Cortex of kidney (tissue), 1 donor: ENCODE results near the gene NRSN1.
"Not testable (repeated sequence)": the region's sequence is repeated elsewhere in the genome, so short reads cannot be mapped to it uniquely, and the experiment has no call there.

ENCODE experiments used
- DNase-seq: peaks from one replicate; lab custom pipeline; 2025; lab: John Stamatoyannopoulos, UW

Gene NRSN1

DNA sequence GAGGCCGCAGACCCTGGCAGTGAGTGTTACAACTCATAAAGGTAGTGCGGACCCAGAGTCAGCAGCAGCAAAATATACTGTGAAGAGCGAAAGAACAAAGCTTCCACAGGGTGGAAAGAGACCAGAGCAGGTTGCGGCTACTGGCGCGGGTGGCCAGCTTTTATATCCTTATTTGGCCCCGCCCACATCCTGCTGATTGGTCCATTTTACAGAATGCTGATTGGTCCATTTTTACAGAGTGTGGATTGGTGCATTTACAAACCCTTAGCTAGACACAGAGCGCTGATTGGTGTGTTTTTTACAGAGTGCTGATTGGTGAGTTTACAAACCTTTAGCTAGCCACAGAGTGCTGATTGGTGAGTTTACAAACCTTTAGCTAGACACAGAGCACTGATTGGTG lies 16.7 kb downstream of the NRSN1 start:
- not testable (repeated sequence) for DNase-seq

DNA sequence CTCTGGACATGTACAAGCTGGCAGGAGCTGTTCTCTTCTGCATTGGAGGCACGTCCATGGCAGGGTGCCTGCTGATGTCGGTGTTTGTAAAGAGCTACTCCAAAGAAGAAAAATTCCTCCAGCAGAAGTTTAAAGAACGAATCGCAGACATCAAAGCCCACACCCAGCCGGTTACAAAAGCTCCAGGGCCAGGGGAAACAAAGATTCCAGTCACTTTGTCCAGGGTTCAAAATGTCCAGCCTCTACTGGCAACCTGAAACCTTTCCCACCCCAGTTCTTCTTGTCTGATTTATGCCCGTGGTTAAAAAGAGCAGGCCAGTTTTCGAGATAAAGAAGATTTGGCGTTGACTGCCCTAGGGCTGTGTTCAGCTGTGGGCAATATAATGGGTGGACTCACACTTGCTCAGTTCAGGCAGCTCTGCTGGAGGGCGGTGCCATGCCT lies 19.7 kb downstream of the NRSN1 start:
- no peak for DNase-seq

DNA sequence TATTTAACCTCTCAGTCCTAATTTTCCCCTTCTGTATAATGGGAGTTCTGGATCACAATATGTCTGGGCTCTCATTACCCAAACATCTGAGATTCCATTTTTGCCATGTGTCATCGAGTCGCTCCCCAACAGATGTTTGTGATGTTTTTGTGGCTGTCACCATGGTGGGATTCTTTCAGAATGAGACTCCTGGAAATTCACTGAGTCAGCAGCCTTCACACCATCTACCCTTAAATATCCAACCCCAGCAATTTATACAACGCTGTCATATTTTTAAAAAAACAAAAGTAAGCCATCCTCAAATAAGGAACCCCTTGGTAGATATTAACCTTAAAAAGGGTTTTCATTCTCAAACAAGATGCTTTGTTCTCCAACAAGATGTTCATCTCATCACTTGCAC lies 20.9 kb downstream of the NRSN1 start:
- DNase-seq, result no peak

DNA sequence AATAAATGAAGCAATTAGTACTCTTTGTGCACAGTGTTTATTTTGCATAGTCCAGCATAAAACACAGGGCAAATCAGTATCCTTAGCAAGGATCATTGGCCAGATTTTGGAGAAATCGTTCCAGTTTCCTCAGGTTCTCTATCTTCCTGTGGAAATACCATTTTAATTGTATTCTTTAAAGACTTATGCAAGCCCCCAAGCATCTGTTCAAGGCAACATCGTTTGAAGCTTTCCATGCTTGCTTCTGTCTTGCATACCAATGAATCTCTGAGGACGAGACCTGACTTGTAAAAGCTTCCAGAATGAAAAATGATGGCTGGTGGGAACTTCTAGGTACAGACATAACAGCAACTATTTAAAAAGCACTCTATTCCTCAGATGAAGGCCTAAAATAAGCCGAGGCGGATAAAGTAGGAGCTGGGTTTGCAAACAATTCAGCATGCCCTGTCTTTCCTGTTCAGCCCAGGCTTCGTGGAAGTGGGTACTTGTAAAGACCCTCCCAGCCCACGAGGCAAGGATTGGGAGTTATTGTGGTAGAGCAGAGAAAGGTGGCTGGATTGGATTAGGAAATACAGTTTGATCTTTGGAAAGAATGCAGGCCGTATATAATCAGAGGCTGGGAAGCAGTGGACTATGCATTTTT lies 21.6 kb downstream of the NRSN1 start:
- no peak for DNase-seq

DNA sequence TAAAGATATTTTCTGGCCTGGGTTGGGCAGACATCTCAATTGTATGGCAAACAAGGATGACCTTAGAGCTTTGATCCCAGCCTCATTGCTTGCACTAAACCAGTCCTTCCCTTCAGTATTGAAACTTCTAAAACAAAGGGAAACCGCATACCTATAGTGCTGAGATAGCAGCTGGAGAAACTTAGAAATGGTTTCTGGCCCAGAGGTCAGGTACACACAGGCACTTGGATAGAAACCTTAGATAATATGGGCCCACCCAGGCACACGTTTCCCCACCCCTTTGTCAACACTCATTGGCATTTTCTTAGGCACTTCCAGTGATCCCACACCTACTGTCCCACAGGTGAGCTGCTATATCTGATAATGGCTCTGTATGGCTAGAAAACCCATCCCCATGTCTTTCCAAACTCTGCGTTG lies 22.1 kb downstream of the NRSN1 start:
- DNase-seq, result no peak

DNA sequence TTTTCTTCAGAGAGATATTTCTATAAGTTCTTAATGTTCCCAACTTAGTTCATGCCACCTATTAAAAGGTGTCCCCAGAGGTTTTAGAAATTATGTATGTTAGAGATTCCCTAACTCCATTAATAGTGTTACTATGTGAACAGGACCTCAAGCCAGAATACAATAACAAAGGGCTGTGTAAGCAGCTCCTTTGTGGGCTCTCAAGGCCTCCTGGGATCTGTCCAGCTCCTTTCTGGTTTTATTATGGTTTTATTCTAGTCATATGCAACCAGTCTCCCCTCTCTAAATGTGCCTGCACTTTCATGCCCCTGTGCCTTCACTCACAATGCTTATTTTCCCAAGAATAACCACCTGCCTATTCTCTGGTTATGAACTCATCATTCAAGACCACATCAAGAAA lies 22.7 kb downstream of the NRSN1 start:
- DNase-seq, result no peak

DNA sequence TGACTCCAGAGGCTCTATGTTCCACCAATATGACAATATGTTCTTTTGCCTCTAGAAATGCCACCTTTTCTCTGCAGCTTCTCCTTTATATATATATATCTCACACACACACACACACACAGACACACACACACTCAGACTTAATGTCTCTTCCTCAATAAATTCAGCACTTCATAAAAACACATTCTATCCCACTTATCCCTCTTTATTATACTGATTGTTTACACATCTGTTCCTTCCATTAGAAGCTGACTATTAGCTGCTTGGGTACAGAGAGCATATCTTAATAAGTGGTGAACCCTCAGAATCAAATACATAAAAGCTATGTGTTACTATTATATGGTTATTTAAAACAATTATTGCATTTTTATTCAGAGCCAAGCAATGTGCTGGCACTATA lies 23.3 kb downstream of the NRSN1 start:
- no peak for DNase-seq

DNA sequence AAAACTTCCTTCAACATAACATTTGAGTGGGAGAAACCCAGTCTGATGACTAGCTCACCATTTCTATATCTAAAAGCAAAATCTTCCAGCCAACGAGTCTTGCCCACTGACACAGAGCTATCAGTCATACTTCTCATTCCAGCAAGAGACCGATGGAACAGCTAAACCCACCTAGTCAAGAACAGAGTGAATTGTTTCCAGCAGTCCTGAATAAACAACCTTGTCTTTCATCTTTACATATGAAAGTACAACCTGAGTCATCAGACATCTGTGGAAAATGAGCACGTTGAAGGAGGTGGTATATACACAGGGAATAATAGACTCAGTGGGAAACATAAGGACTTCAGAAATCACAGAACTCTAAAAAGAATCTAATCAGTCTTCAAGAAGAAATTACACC lies 23.8 kb downstream of the NRSN1 start:
- DNase-seq, result no peak

DNA sequence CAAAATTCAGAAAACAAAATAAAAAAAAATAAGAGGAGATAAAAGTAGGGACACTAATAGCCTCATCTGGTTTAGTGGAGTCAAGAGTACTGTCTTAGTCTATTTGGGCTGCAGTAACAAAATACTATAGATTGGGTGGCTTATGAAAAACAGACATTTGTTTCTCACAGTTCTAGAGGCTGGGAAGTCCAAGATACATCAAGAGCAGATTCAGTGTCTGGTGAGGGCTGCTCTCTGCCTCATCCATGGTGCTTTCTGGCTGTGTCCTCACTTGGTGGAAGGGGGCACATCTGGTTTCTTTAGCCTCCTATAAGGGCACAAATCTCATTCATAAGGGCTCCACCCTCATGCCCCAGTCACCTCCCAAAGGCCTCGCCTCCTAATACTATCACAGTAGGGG lies 26.0 kb downstream of the NRSN1 start:
- no peak for DNase-seq

DNA sequence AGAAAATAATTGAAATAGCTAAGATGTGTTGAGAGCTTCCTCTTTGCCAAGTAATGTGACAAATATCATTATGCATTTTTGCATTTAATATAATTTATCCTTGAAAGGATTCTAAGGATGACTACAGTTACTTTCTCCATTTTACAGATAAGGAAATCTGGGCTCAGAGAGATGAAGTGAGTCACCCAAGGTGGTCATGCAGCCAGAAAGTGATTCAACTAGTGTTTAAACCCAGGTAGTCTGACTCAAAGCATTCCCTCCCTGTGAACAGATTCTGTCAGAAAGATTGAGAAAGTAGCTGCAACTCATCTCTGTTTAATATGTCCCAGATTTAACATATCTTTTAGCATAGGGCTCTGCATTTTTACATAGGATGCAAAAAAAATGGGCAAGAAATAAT lies 28.1 kb downstream of the NRSN1 start:
- no peak for DNase-seq

DNA sequence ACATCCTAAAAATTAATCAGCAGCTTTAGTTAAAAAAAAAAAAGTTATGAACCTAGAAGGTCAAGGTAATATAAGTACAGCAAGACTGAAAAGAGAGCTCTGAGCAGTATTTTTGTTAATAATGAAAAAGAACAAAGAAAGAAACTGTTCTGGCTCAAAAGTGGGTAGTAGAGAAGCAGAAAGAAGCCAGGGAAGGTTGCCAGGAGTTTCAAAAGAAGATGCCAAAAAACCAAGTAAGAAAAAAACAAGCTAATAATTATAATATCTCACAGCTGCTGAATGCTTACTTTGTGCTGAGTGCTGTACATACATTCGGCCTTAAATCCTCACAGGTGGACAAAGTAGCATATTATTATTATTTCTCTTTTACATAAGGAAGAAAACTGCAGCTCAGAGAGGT lies 31.9 kb downstream of the NRSN1 start:
- DNase-seq, result no peak

DNA sequence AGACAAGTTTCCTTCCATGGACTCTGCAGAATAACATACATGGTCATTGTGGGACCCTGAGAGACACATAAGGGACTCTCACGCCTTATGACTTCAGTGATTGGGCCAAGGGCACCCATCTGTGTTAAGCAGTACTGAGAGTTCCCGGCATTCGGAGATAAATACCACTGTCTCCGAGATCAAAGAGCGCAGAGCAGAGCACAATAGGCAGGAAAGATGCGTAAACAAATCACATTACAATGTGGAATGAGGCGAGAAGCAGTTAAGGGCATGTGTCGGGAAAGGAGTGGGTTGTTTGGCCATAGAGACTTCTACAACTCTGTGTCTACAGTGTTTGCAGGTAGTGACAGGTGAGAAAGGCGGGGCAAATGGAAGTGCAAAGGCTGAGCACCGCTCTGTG lies 57.6 kb downstream of the NRSN1 start:
- DNase-seq, result no peak

DNA sequence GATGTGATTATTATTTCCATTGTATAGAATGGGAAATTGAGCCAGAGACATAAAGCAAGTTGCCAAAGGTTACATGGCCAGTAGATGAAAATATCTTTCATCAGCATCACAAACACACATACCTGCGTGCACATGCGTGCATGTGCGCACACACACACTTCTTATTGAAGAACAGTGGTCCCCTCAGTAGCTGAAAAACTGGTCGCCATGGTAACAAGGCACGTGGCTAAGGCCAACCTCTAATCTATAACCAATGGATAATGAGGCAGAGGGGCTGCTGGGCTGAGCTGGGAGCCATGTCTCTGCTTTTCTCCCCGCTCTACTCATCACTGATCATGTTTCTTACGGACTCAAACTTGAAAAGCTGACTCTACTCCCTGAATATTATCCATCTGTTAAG lies 60.3 kb downstream of the NRSN1 start:
- no peak for DNase-seq

DNA sequence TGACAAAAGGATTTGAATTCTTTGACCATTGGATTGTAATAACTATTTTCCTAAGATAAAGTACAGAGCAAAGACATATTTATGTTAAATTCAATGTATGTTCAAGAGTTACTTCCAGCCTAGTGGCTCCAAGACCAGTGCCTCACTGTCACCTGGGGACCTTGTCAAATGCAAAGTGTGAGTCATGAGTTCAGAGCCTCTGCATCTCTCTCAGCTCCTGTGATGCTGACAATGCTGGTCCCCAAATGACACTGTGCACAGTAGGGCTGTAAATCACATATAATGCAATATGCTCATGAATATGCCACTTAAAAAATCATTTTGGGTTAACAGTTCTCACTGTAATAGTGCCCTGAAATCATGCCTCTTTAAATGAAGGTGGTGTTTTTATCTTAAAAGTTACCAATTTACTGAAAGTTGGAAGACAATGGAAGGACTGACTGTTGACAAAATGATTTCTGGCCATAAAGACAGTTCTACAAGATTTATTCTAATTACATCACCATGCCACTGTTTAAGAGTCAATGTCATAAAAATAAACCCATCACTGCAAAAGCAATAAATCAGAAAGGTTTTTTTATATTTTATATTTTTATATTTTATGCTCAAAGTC lies 62.1 kb downstream of the NRSN1 start:
- DNase-seq, result no peak

DNA sequence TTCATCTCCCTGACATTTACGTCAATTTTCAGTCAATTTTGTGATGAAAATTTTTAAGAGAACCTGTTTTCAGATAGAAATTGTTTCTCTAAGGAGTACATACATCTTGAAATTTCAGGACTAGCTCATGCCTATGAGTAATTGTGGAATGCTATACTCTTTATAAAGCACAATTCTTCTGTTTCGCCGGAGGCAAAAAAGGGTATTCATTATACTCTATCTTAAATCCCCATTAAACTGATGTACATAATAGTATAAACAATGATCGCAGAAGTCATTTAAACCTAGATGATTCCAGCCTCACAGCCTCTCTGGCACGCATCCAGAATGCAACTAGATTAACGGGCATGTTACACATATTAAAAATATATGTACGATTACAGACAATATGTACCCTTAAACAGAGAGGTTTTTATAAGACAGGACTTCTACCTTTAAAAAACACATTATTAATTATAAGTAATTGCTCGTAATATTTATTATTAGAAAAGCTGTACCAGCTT lies 62.6 kb downstream of the NRSN1 start:
- no peak for DNase-seq

DNA sequence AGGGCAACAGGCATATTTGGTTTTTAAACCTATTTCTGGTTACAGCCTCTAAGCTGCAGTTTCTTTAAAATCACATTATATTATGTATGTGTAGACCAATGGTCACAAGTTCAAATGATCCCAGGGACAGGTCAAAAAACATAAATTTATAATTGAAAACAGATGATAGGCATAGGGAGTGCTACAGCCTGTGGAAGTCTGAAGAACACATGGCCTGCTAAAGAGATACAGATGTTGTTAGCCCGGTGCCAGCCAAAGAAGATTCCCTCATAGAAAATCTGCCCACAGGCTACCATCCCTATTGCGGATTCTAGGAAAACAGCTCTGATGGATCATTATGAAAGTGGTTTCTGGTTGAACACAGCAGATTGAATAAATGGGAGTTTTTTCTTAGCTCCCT lies 65.3 kb downstream of the NRSN1 start:
- DNase-seq, result no peak

DNA sequence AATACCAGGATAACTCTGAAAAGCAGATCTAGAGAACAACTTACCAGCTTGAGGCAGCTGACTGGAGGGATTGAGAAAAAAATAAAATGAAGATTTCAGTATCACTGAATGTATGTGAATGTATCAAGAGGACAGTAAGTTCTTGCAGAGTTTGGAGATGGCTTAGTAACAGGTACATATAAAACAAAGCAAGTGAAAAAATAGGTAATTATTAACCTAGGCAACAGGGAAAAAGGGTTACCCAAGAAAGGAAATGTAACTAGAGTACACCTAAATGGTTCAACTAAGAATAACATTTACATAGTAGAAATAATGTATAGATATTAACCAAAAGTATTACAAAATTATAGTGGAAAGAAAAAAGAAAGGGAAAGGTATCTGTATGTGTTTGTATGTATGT lies 67.3 kb downstream of the NRSN1 start:
- no peak for DNase-seq

DNA sequence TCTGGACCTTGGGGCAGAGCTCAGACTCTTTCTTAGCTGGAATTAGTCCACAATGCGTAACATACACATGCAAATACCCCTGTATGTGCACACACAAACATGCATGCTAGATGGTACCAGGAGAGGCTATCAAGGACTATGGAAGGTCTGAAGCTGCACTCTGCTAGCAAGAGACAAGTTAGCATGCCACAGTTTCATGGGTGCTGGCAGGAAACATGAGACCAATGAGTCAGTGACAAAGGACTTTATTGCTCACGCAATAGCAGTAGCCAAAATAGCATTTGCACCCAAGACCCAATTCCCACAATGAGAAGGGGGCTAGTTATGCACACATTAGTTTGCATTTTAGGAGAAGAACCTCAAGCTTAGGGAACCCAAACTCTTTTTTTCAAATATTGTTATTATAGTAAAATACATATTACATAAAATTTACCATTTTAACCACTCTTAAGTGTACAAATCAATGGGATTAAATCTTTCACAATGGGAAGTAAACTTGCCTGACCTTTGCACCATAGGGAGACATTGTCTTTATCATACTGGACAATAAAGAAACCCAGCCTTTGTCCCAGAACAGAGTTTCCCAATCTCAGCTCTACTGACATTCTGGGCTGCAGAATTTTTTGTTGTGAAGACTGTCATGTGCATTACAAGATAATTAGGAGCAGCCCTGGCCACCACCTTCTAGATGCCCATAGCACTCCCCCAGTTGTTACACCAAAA lies 69.1 kb downstream of the NRSN1 start:
- DNase-seq, result no peak

DNA sequence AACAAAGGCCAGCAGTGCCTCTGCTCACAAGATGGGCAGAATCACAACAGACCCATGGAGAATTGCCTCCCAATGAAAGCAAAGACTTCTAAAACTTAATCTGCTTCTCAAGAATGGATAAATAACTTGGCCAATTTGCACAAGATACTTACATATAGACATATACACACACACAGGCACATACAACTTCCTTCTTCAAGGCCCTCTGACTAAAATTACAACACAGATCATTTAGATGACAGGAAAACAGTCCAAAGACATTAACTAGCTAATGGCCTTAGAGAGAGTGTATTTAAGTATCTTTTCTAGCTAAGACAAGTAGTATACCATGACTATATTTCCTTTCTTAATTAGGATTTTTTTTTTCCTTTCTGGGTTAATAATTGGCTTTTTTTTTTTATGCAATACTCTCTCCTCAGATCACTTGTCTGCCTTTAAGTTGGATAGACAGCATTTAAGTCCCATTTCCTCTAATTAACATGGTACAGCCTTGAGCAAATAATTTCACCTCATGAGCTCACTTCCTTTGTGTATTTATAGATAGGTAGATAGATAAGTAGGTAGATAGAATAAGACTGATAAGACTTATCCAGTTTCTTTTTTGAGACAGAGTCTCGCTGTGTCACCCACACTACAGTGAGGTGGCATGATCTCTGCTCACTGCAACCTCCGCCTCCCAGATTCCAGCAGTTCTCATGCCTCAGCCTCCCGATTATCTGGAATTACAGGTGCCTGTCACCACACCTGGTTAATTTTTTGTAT lies 70.0 kb downstream of the NRSN1 start:
- DNase-seq, result no peak
